PC-3 (cell line): ENCODE results near the gene AGMAT. TPM values are rescaled to one million over a fixed set of nuclear protein-coding genes. Genes with fewer than 3 reads are reported as not detected.

Experiments
- ATAC-seq: fragments of 200-7000 bp; cut with Tn5 transposase; 2 replicates; pipeline ENCODE4 v1.9.1; 2020; ENCODE audit warnings: mild to moderate bottlenecking, moderate library complexity
- BruUV-seq: library from RNA; stranded (reverse); fragments of 400-500 nt; replicated peaks from 2 replicates; lab custom pipeline; 2021; lab: Mats Ljungman, UMichigan
- CTCF ChIA-PET: fragments of 300-600 bp; sonication (Branson Sonifier 250); formaldehyde crosslinking; loops from one replicate; lab custom pipeline; 2022; ENCODE audit warnings: antibody characterized with exemption; lab: Charles Lee
- POLR2A ChIA-PET: fragments of 300-600 bp; sonication (Branson Sonifier 250); formaldehyde crosslinking; loops from one replicate; lab custom pipeline; 2022; ENCODE audit warnings: antibody characterized with exemption; ENCODE audit not compliant: unreplicated experiment; lab: Charles Lee
- DNase-seq: peaks from one replicate; pipeline ENCODE4 v3.0.0-alpha.2; 2015
- H2AFZ ChIP-seq: fragments of 300-600 bp; sonication (generic); 2 replicates; pipeline ENCODE4 v1.6.0; 2016; ENCODE audit warnings: antibody characterized with exemption, low read length
- H3F3A ChIP-seq: fragments of 300-600 bp; sonication (generic); one replicate; pipeline ENCODE4 v1.6.0; 2017; ENCODE audit warnings: antibody characterized with exemption, low read length, control low read depth, mild to moderate bottlenecking; ENCODE audit not compliant: unreplicated experiment
- H3K27ac ChIP-seq: fragments of 300-600 bp; sonication (generic); 2 replicates; pipeline ENCODE4 v1.5.1; 2016; ENCODE audit warnings: mild to moderate bottlenecking, low read length
- H3K27me3 ChIP-seq: fragments of 300-600 bp; sonication (generic); 2 replicates; pipeline ENCODE4 v1.6.1; 2016; ENCODE audit warnings: low read length, mixed read lengths
- H3K36me3 ChIP-seq: fragments of 300-600 bp; sonication (generic); 2 replicates; pipeline ENCODE4 v1.6.1; 2016; ENCODE audit warnings: low read depth, mixed run types, low read length, mixed read lengths
- H3K4me1 ChIP-seq: fragments of 300-600 bp; sonication (generic); 2 replicates; pipeline ENCODE4 v1.5.1; 2016; ENCODE audit warnings: low read length; ENCODE audit not compliant: insufficient read depth
- H3K4me2 ChIP-seq: fragments of 300-600 bp; sonication (generic); 2 replicates; pipeline ENCODE4 v1.6.0; 2016; ENCODE audit warnings: low read length
- H3K4me3 ChIP-seq: fragments of 300-600 bp; sonication (generic); 2 replicates; pipeline ENCODE4 v1.5.1; 2016; ENCODE audit warnings: mild to moderate bottlenecking, low read length, mixed read lengths
- H3K79me2 ChIP-seq: fragments of 300-600 bp; sonication (generic); 2 replicates; pipeline ENCODE4 v1.6.1; 2017; ENCODE audit warnings: low read length, mixed read lengths
- H3K9ac ChIP-seq: fragments of 300-600 bp; sonication (generic); 2 replicates; pipeline ENCODE4 v1.6.0; 2016; ENCODE audit warnings: mild to moderate bottlenecking, low read length
- H3K9me2 ChIP-seq: fragments of 300-600 bp; sonication (generic); replicated peaks from 2 replicates; pipeline ENCODE4 v1.6.1; 2016; ENCODE audit warnings: mixed run types, low read length, mixed read lengths
- H3K9me3 ChIP-seq: fragments of 300-600 bp; sonication (generic); 2 replicates; pipeline ENCODE4 v1.6.1; 2016; ENCODE audit warnings: low read length, mixed read lengths
- H4K20me1 ChIP-seq: fragments of 300-600 bp; sonication (generic); 2 replicates; pipeline ENCODE4 v1.6.1; 2016; ENCODE audit warnings: low read length, mixed read lengths
- CTCF ChIP-seq: fragments of 300-600 bp; sonication (generic); conservative IDR thresholded peaks from 2 replicates; pipeline ENCODE4 v1.5.1; 2017; ENCODE audit warnings: antibody characterized with exemption, low read depth, mild to moderate bottlenecking, low read length
- EZH2 ChIP-seq: fragments of 300-600 bp; sonication (generic); IDR thresholded peaks from one replicate; pipeline ENCODE4 v1.6.1; 2017; ENCODE audit warnings: antibody characterized with exemption, mild to moderate bottlenecking, low read length; ENCODE audit not compliant: unreplicated experiment
- EZH2phosphoT487 ChIP-seq: fragments of 300-600 bp; sonication (generic); IDR thresholded peaks from 2 replicates; pipeline ENCODE4 v1.6.1; 2018; ENCODE audit warnings: mild to moderate bottlenecking, antibody characterized with exemption, low read length, borderline replicate concordance
- intact Hi-C: fragments of 100-400 bp; cut with micrococcal nuclease; formaldehyde crosslinking; loops from 2 replicates; pipeline ENCODE4 v1.9.0; 2023
- total RNA-seq: library from RNA; depleted of rRNA; stranded (reverse); fragments of >200 nt; gene quantifications from 2 replicates; pipeline ENCODE4 v1.2.3, GENCODE V29; 2014

AGMAT gene
- total RNA-seq, 1 experiment from 2014 or later: 8.2 TPM

- H2AFZ ChIP-seq: peak within 1 kb of the TSS; percentile 91
- ATAC-seq (peak; percentile 82), DNase-seq (peak; percentile 98)
- peaks cover 4% of the 10 kb centered on the region for H3F3A ChIP-seq
- peaks cover 47% of the 10 kb centered on the region for H3K79me2 ChIP-seq
- H3K27ac ChIP-seq: peak within 1 kb of the TSS; percentile 76
- intact Hi-C loops: loop anchor here (2.0 kb wide), 2 partner anchors 15 to 91 kb away; partner anchors contain the start of gene DNAJC16
- H4K20me1 ChIP-seq: peaks cover 21% of the 10 kb centered on the region
- H3K9ac ChIP-seq: peak within 1 kb of the TSS; percentile 74
- H3K27me3 ChIP-seq: no peaks in the 10 kb centered on the region
- no TSS peak for BruUV-seq
- H3K36me3 ChIP-seq: no peaks in the 10 kb centered on the region
- ChIA-PET CTCF (no interaction called here), POLR2A (interaction anchor here (0.6 kb wide), 1 partner anchor 215 kb away, joined by 6 read pairs; no protein-coding TSS in a partner anchor)
- TF ChIP-seq CTCF: no peak
- TF ChIP-seq EZH2: no peak
- peak; percentile 89 for TF ChIP-seq EZH2phosphoT487
- no peaks in the 10 kb centered on the region for H3K9me2 ChIP-seq
- H3K4me3 ChIP-seq: peak within 1 kb of the TSS; percentile 86
- H3K4me1 ChIP-seq: peaks cover 33% of the 10 kb centered on the region
- H3K4me2 ChIP-seq: peak within 1 kb of the TSS; percentile 91
- no peaks in the 10 kb centered on the region for H3K9me3 ChIP-seq
These were observed 32.6 kb upstream of the AGMAT start, which contains the start of gene DDI2 for GRCh38 chr1:15617173-15618076. Gene DDI2 (plus strand): TSS chr1:15617458. CDS start chr1:15617671, 213 bp downstream.

- Histone ChIP-seq H3K4me2 (peak overlapping the region; percentile 81), H3K4me1 (peaks cover 33% of the 10 kb centered on the region), H3K79me2 (peaks cover 38% of the 10 kb centered on the region), H3K27me3 (no peaks in the 10 kb centered on the region), H3K9me2 (no peaks in the 10 kb centered on the region), H3K9me3 (no peaks in the 10 kb centered on the region), H3K9ac (peak overlapping the region; percentile 50), H3K36me3 (no peaks in the 10 kb centered on the region), H2AFZ (peak overlapping the region; percentile 91), H3K4me3 (peak overlapping the region; percentile 74), H3K27ac (peak overlapping the region; percentile 38), H3F3A (peaks cover 4% of the 10 kb centered on the region), H4K20me1 (peaks cover 13% of the 10 kb centered on the region)
- TF ChIP-seq EZH2 (no peak), EZH2phosphoT487 (no peak), CTCF (no peak)
- ATAC-seq (peak; percentile 5), DNase-seq (no peak)
- intact Hi-C loops: loop anchor here (2.0 kb wide), 1 partner anchor 14 kb away; no protein-coding TSS in a partner anchor
- BruUV-seq: TSS peak; percentile 81
- ChIA-PET CTCF (no interaction called here), POLR2A (no interaction called here)
These were observed 31.7 kb upstream of the AGMAT start for GRCh38 chr1:15616373-15617172.
